Camera-type eye (tissue), 1 donor: ENCODE results near the gene NCAPD3. TPM values are rescaled to one million over a fixed set of nuclear protein-coding genes. Genes with fewer than 3 reads are reported as not detected.

Source experiments
- total RNA-seq: library from RNA; depleted of rRNA; stranded (reverse); fragments of >200 nt; gene quantifications from one replicate; pipeline ENCODE4 v1.2.3, GENCODE V29; 2014

The NCAPD3 gene
- 26.9 TPM for total RNA-seq

GRCh38 chr11:134223836-134224709 lies at the start of gene NCAPD3, which contains the start of gene VPS26B:
Gene NCAPD3 (minus strand): TSS chr11:134223967. CDS start chr11:134223926, 41 bp downstream.
Gene VPS26B (plus strand): TSS chr11:134224671. CDS start chr11:134225123, 452 bp downstream.

GRCh38 chr11:134253188-134253993 lies 29.6 kb upstream of the NCAPD3 start, which contains the start of the genes ACAD8 and THYN1:
Gene ACAD8 (plus strand): TSS chr11:134253568. CDS start chr11:134253601, 33 bp downstream.
Gene THYN1 (minus strand): TSS chr11:134253352. CDS start chr11:134252882, 470 bp downstream.

Other genes with a start within 250 kb of the NCAPD3 start
- gene JAM3, start 154.9 kb downstream of the NCAPD3 start, total RNA-seq: 125 TPM
- 55.9 TPM for gene VPS26B, start 704 bp upstream of the NCAPD3 start, total RNA-seq
- gene THYN1, start 29.4 kb upstream of the NCAPD3 start, total RNA-seq: 57.5 TPM
- 33.5 TPM for gene ACAD8, start 29.6 kb upstream of the NCAPD3 start, total RNA-seq
- 0.71 TPM for gene GLB1L3, start 52.4 kb upstream of the NCAPD3 start, total RNA-seq
- gene GLB1L2, start 108.0 kb upstream of the NCAPD3 start, total RNA-seq: 8.7 TPM
- 19.8 TPM for gene B3GAT1, start 188.3 kb upstream of the NCAPD3 start, total RNA-seq